GM18867 (cell line): ENCODE results near the gene NAGPA.

Source experiments
- ATAC-seq: cut with Tn5 transposase; IDR thresholded peaks from one replicate; pipeline ENCODE4 v1.9.1; 2021; ENCODE audit warnings: mild to moderate bottlenecking, moderate library complexity; ENCODE audit not compliant: unreplicated experiment

NAGPA gene

DNA sequence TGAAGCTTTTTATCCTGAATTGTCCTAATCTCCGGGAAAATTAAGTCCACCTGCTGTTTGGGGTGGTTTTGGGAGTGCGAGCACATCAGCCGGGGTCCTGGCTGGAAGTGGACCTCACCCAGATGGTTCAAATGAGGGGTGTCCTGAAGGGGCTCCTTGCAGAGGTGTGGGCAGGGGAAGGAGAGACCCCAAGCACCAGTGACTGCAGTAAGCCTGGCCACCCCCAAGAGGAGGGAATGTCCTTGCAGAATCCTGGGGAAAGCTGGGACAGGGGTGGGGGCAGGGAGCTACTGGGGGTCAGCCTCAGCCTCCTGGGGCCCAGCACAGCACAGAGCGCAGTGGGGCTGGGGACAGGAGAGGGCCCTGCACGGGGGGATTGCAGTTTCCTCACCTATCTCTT lies 29.4 kb downstream of the NAGPA start:
- no peak for ATAC-seq

DNA sequence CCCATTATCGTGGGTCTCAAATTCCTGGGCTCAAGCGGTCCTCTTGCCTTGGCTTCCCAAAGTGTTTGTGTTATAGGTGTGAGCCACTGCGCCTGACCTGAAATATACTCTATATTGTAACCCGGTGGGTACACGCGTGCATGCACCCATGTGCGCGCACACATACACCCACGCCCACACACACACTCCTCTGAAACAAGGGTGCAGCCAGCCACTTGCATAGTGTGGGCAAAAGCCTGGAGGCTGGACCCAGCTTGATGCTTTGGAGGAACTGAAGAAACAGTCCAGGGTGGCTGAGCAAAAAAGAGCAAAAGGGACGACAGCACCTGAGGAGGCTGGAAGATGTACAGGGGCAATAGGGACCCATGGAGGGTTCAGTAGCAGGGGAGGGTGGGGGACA lies 29.9 kb downstream of the NAGPA start:
- ATAC-seq = no peak

DNA sequence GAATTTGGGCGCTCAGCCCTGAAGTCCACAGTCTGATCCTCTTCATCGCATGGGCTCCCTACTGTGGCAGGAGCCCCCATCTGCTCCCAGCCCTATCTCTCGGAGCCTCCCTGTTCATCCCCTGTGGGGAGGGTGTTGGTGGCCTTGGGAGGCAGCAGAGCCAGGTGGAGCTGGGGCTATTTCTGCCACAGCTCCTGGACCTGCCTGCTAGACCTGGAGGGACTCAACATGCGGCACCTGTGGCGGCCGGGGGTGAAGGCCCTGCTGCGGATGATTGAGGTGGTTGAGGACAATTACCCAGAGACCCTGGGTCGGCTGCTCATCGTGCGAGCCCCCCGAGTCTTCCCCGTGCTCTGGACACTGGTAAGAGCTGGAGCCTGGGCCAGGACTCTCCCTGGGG lies 30.5 kb downstream of the NAGPA start:
- no peak for ATAC-seq

DNA sequence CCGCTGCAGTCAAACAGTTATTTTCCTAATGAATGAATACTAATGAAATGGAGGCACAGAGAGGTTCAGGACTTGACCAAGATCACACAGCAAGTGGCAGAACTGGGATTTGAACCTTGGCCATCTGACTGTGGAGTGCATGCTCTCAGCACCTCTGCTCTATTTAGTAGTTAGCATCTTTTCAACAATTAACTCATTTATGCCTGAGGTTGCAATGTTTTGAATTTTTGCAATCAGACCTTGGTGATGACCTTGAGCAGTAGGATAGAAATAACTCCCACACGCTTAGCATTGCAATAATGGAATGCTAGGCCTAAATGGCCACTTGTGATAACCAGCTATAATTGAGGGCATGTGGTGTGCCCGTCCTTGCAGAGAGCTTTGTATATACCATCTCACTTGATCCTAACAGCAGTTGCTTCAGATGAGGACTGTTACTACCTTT lies 31.0 kb downstream of the NAGPA start:
- ATAC-seq = no peak

- no peak for ATAC-seq
Observed at GRCh38 chr16:5001986-5002385, 31.7 kb downstream of the NAGPA start.

DNA sequence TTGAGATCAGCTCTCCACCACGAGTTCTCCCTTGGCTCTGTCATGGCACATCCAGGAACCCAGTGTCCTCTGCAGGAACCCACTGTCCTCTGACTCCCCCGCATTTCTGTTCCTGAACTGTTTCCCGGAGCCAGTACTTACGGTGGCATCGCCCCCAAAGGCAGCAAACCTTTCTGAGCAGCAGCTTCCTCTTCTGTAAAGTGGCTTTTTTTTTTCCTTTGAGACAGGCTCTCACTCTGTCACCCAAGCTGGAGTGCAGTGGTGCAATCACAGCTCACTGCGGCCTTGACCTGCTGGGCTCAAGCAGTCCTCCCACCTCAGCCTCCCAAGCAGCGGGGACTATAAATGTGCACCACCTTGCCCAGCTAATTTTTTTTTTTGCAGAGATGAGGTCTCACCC lies 32.2 kb downstream of the NAGPA start:
- ATAC-seq = no peak

DNA sequence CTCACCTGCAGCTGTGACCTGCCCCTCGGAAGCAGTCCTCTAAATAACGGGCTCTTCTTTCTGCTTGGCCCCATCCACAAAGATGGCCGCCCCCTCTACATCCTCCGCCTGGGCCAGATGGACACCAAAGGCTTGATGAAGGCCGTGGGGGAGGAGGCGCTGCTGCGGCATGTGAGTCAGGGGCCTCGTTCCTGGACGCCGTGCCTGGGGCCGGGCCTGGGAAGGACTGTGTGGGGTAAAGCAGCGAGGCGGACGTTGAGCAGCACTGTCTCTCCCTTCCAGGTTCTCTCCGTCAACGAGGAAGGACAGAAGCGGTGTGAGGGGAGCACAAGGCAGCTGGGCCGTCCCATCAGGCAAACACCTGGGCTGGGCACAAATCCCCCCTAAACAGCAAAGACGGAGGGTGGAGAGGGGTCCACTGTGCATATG lies 33.1 kb downstream of the NAGPA start:
- no peak for ATAC-seq

DNA sequence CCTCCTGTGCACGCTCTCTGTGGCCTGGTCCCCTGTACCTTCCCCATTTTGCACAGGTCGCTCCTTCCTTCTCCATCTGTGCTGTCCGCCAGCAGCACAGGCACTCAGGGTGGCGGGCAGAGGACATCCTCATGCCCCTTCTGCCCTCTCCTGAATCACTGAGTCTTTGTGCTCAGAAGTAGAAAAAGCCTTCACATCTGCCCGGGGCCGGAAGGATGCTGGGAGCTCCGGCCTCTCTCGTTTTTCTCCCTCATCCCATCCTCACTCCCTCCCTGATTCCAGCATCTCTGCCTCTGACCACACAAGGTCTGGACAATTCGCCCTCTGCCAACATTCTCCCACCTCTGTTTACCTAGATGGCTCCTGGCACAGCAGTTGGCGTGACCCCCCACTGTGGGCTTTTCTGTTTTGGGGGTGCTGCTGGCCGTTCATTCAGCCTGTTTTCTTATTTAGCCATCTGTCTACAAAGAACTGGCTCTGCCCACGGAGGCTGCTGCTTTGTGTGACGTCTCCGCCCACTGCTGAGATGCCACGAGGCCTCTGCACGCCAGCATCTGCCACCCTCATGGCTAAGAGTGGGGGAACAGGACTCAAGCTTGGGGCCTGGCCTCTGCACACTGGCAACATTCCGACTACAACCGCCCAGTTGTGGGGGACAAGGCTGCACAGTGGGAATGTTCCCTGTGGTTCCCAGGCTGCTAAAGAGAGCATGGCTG lies 38.9 kb downstream of the NAGPA start:
- ATAC-seq = no peak

GRCh38 chr16:4991754-4992153 lies 42.0 kb downstream of the NAGPA start:
- no peak for ATAC-seq

DNA sequence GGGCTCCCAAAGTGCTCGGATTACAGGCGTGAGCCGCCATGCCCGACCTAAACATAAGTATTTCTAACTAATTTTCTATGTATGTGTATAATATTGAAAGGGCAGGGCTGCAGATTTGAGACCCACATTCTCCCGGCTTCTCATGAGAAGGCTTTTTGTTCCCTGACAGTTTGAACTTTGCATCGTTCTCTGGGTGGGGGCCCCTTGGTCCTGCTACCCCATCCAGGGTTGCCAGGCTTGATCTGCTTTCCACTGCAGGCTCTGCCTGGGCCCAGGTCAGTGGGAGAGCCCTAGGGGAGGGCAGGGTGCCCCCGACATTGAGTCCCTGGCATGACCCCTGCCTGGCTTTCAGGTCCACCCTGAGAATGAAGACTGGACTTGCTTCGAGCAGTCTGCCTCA lies 43.3 kb downstream of the NAGPA start:
- ATAC-seq = no peak

DNA sequence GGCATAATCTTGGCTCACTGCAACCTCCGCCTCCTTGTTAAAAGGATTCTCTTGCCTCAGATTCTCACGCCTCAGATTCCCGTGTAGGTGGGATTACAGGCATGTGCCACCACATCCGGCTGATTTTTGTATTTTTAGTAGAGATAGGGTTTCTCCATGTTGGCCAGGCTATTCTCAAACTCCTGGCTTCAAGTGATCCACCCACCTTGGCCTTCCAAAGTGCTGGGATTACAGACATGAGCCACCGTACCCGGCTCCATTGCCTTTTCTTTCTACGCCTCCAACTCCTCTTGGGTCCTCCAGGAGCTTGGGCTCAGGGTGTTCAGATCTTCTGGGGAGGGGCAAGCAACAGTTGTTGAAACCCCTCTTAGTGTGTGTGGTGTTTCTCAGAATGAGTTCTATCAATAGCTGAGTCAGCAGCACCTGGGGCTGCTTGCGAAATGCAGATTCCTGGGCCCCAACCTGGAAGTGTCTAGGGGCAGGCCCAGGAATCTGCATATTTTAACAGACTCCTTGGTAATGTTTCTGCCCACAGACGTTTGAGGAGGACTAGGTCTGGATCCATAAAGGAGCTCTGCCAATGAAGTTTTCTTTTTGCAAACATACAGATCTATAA lies 44.2 kb downstream of the NAGPA start:
- ATAC-seq = no peak

DNA sequence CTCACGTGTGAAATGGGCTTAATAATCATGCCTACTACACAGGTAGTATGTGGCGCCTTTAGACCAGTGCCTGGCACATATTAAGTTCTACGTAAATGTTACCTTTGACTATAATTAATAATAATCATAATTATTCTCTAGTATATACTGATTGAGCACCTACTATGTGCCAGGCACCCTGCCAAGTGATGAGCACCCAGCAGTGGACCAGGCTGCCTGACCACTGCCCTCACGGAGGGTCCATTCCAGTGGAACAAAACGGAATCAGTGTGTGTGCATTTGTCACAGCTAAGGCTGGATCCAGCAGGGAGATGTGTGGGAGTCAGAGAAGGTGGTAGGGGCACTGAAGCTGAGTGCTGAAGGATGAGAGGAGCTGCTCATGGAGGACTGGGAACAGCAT lies 45.1 kb downstream of the NAGPA start:
- ATAC-seq = no peak

DNA sequence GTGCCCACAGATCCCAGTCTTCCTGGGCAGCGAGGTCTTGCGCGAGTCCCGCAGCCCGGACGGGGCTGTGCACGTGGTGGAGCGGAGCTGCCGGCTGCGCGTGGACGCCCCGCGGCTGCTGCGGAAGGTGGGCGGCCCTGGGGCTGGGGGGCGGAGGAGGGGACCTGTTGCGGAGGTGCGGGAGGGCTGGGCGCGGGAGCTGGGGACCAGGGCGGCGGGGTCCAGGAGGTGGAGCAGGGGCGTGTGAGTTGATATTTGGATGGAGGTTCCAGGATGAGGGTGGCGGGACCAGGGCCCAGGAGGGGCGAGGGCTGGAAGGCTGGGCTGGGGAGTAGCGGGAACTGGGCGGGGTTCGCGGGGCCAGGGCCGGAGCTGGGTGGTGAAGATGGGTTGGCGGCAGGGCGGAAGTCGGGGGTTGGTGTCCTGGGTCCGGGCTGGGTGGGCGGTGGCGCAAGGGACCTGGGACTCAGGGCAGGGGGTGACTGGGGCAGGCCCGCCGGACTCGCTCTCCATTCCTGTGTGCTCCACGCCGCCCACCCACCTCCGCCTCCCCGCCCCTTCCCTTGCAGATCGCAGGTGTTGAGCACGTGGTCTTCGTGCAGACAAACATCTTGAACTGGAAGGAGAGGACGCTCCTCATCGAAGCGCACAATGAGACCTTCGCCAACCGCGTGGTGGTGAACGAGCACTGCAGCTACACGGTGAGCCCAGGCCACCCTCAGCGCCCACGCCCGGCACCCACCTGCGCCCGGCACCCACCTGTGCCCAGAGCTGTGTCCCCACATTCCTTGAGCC lies 46.0 kb downstream of the NAGPA start:
- no peak for ATAC-seq

GRCh38 chr16:4987250-4987579 lies 46.5 kb downstream of the NAGPA start:
- no peak for ATAC-seq

DNA sequence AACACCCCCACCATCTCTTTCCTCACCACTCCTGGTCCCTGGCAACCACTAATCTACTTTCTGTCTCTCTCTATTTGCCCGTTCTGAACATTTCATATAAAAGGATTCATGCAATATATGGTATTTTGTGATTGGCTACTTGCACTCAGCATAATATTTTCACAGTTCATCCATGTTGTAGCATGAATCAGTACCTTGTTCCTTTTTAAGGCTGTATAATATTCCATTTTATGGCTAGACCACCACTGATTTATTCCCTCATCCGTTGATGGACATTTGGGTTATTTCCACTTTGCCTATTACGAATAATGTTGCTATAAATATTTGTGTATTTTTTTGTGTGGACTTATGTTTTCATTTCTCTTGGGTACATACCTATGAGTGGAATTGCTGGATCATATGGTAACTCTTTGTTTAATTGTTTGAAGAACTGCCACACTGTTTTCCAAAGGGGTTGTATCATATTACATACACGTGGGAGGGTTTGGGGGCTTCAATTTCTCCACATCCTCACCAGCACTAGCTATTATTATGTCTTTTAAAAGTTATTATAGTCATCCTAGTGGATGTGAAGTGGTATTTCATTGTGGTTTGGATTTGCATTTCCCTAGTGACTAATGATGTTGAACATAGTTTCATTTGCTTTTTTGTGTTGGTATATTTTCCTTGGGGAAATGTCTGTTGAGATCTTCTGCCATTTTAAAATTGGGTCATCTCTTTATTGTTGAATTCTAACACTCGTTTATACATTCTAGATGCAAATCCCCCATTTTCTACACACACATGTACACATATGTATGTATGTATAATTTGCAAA lies 49.4 kb downstream of the NAGPA start:
- no peak for ATAC-seq

GRCh38 chr16:4982056-4982867 lies 51.5 kb downstream of the NAGPA start:
- ATAC-seq = no peak

DNA sequence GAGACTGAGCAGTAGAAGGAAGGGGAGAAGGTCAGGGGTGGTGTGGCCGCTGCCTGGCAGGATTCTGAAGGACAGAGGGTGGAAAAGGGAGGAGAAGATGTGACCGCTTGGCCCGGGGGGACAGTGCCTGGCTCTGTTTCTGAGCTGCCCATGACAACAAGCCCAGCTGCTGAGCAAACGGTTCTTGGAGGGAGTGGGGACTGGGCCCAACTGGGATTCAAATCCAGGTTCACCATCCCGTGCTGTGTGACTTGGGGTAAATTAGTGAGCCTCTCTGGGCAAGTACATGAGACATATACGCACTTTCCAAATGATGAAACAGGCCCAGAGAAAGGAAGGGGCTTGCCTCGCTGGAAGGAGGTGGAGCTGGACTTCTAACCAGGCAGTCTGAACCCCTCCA lies 52.3 kb downstream of the NAGPA start:
- no peak for ATAC-seq

GRCh38 chr16:4980691-4981090 lies 53.0 kb downstream of the NAGPA start:
- ATAC-seq = no peak

GRCh38 chr16:4979736-4980660 lies 53.7 kb downstream of the NAGPA start:
- ATAC-seq = no peak
